Ishikawa (cell line): ENCODE data around the gene RGMA.

ENCODE experiments used
- CEBPB ChIP-seq: IDR thresholded peaks from 2 replicates; pipeline ENCODE4 v1.6.1; 2012
- TF ChIP-seq, protein P1 (sequence below): IDR thresholded peaks from 2 replicates; pipeline ENCODE4 v1.6.1; 2012; ENCODE audit warnings: low read depth, mild to moderate bottlenecking
- TF ChIP-seq, protein P2 (sequence below): IDR thresholded peaks from 2 replicates; pipeline ENCODE4 v1.6.1; 2012

DNA sequence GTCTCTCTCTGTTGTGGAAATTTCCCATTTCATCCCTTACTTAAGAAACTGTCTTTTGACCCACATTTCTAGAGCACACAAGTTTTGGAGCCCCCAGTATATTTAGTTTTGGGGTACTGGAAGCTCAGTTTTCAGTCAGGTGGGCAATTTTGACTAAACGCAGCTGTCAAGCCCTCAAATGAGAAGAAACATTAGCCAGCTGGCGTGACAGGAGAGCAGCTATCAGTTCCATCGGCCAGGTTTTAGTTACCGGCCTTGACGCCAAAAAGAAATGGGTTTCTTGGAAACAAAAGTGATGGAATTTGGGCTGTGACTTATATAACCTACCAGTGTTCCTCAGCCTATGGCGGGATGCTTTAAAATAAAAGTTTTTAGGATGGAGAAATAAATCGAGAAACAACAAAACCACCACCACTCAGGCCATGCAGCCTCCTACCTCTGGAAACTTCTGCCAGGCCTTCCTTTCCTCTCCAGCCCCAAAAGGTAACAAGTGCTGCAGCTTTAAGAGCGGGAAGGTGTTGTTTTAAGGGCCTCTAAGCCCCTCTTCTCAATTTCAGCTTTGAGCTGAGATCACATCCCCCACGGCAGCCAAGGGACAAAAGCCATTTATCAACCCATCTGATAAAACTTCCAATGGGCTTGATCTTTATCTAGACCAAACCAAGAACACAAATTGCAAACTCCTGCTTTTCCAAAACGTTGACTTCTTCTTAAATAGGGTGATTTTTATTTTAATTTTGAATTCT is 18.3 kb downstream of the RGMA start:
- TF ChIP-seq, protein P1, sequence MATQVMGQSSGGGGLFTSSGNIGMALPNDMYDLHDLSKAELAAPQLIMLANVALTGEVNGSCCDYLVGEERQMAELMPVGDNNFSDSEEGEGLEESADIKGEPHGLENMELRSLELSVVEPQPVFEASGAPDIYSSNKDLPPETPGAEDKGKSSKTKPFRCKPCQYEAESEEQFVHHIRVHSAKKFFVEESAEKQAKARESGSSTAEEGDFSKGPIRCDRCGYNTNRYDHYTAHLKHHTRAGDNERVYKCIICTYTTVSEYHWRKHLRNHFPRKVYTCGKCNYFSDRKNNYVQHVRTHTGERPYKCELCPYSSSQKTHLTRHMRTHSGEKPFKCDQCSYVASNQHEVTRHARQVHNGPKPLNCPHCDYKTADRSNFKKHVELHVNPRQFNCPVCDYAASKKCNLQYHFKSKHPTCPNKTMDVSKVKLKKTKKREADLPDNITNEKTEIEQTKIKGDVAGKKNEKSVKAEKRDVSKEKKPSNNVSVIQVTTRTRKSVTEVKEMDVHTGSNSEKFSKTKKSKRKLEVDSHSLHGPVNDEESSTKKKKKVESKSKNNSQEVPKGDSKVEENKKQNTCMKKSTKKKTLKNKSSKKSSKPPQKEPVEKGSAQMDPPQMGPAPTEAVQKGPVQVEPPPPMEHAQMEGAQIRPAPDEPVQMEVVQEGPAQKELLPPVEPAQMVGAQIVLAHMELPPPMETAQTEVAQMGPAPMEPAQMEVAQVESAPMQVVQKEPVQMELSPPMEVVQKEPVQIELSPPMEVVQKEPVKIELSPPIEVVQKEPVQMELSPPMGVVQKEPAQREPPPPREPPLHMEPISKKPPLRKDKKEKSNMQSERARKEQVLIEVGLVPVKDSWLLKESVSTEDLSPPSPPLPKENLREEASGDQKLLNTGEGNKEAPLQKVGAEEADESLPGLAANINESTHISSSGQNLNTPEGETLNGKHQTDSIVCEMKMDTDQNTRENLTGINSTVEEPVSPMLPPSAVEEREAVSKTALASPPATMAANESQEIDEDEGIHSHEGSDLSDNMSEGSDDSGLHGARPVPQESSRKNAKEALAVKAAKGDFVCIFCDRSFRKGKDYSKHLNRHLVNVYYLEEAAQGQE, result no peak
- TF ChIP-seq CEBPB, result no peak
- TF ChIP-seq, protein P2, sequence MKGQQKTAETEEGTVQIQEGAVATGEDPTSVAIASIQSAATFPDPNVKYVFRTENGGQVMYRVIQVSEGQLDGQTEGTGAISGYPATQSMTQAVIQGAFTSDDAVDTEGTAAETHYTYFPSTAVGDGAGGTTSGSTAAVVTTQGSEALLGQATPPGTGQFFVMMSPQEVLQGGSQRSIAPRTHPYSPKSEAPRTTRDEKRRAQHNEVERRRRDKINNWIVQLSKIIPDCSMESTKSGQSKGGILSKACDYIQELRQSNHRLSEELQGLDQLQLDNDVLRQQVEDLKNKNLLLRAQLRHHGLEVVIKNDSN, result no peak
